ENCODE data around the gene SMAD3. TPM values are rescaled to one million over a fixed set of nuclear protein-coding genes. Genes with fewer than 3 reads are reported as not detected.

The SMAD3 gene
- total and polyA plus RNA-seq, 2 donors (not counting 1 experiment from before 2014, with no cell fraction given): 55.9 to 163 TPM

DNA sequence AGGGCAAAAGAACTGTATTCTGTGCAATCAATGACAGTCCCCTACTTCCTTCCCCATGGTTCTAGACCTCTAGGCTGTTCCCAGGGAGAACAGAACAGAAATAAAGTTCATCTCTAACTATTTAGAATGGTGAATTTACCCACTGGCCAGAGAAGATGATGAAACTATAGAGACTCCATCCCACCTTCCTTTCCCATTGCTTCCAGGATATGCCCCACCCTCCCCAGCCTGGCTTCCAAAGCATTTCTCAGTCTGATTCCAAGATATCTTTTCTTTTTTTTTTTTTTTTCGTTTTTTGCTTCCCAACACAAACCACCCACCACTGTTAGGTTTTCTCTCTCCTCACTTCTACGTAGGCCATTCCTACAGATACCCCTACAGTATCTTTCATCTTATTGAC, 25.1 kb upstream of the SMAD3 start:
- Mint-ChIP-seq H3K9me3 (ENCODE audit: insufficient read depth) (no peaks in the 10 kb centered on the region), H3K4me1 (peaks cover 45% of the 10 kb centered on the region), H3K27me3 (no peaks in the 10 kb centered on the region), H3K4me3 (no peak overlapping the region), H3K27ac (no peak overlapping the region)
- no peak overlapping the region for H3K9ac ChIP-seq (ENCODE audit: low read length)
- 91% methylated on average over 1 of the region's 2 CpGs for WGBS (ENCODE audit: insufficient coverage)
- ATAC-seq (ENCODE audit: low read depth) (no peak), DNase-seq (no peak)
- H4K20me1 ChIP-seq (ENCODE audit: control insufficient read depth, insufficient read depth, low read length, poor library complexity, severe bottlenecking): no peaks in the 10 kb centered on the region
- H3K27ac ChIP-seq (ENCODE audit: low read length in 2 of 2): no peak overlapping the region
- ChIA-PET POLR2A (no interaction called here), CTCF (no interaction called here)
- intact Hi-C loops (cut with micrococcal nuclease): no loop called here
- H2AFZ ChIP-seq (ENCODE audit: insufficient read depth, low read depth, low read length, poor library complexity, severe bottlenecking): no peak overlapping the region
- H3K79me2 ChIP-seq (ENCODE audit: control insufficient read depth, insufficient read depth, low read length): no peaks in the 10 kb centered on the region
- peaks cover 25 to 35% of the 10 kb centered on the region in 2 donors for H3K4me1 ChIP-seq (ENCODE audit: control insufficient read depth in 2 of 2, insufficient read depth in 2 of 2, low read length in 2 of 2)
- TF ChIP-seq, protein P1, sequence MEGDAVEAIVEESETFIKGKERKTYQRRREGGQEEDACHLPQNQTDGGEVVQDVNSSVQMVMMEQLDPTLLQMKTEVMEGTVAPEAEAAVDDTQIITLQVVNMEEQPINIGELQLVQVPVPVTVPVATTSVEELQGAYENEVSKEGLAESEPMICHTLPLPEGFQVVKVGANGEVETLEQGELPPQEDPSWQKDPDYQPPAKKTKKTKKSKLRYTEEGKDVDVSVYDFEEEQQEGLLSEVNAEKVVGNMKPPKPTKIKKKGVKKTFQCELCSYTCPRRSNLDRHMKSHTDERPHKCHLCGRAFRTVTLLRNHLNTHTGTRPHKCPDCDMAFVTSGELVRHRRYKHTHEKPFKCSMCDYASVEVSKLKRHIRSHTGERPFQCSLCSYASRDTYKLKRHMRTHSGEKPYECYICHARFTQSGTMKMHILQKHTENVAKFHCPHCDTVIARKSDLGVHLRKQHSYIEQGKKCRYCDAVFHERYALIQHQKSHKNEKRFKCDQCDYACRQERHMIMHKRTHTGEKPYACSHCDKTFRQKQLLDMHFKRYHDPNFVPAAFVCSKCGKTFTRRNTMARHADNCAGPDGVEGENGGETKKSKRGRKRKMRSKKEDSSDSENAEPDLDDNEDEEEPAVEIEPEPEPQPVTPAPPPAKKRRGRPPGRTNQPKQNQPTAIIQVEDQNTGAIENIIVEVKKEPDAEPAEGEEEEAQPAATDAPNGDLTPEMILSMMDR (IDR thresholded peaks at IDR 0.05): no peak
- no peak for TF ChIP-seq EZH2 (IDR thresholded peaks at IDR 0.05; ENCODE audit: borderline replicate concordance, insufficient read depth, low read depth, low read length, poor library complexity, severe bottlenecking)
- no peaks in the 10 kb centered on the region for H3K9me3 ChIP-seq (ENCODE audit: control extremely low read depth in 1 of 3, control insufficient read depth in 2 of 3, insufficient read depth in 1 of 3, low read length in 2 of 3)
- no peak overlapping the region for H3K4me2 ChIP-seq (replicated peaks; ENCODE audit: low read depth, low read length, poor library complexity, severe bottlenecking)
- H3K36me3 ChIP-seq (replicated peaks in 1 of 2; ENCODE audit: control extremely low read depth in 1 of 2, control insufficient read depth in 1 of 2, extremely low read depth in 1 of 2, insufficient read depth in 2 of 2, low read length in 1 of 2): no peaks in the 10 kb centered on the region
- peaks cover 0 to 6% (median under 1%) of the 10 kb centered on the region in 4 experiments for H3K27me3 ChIP-seq (replicated peaks in 1 of 4; ENCODE audit: control extremely low read depth in 1 of 4, control insufficient read depth in 3 of 4, insufficient read depth in 4 of 4, low read length in 3 of 4)
- no peak overlapping the region for H3K4me3 ChIP-seq (ENCODE audit: control extremely low read depth in 1 of 5, extremely low read depth in 1 of 5, insufficient read depth in 1 of 5, low read depth in 2 of 5, low read length in 4 of 5)

DNA sequence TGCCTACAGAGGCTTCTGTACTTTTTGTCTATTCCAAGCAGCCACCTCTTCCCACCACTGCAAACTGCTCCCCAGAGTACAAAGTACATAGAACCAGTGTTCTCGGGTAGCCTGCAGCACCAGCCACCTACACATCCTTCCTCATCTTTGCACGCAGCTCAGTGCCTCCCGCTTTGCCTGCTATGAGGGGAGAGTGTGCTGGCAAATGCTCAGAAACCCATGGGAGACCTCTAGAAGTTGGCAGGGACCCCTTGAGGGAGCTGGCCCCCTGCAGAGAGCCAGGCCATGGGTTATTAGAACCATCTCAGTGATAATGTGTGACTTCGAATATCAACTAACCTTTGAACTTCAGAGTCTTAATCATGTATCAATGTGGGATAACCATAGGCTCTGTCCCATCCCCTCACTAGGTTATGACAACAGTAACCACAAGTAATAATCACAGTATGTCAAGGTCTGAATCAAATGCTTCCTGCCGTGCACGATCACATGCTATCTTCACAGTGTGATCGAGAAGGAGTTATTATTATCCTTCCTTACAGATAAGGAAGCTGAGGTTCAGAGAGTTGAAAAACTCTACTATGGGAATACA, 22.8 kb upstream of the SMAD3 start:
- WGBS (ENCODE audit: insufficient coverage): 20% methylated on average over 1 of the region's 7 CpGs
- Histone ChIP-seq H3K4me3 (ENCODE audit: control extremely low read depth in 1 of 5, extremely low read depth in 1 of 5, insufficient read depth in 1 of 5, low read depth in 2 of 5, low read length in 4 of 5) (no peak overlapping the region), H3K9me3 (ENCODE audit: control extremely low read depth in 1 of 3, control insufficient read depth in 2 of 3, insufficient read depth in 1 of 3, low read length in 2 of 3) (no peaks in the 10 kb centered on the region), H3K9ac (ENCODE audit: low read length) (peak overlapping the region; percentile 19), H4K20me1 (ENCODE audit: control insufficient read depth, insufficient read depth, low read length, poor library complexity, severe bottlenecking) (no peaks in the 10 kb centered on the region), H3K36me3 (replicated peaks in 1 of 2; ENCODE audit: control extremely low read depth in 1 of 2, control insufficient read depth in 1 of 2, extremely low read depth in 1 of 2, insufficient read depth in 2 of 2, low read length in 1 of 2) (no peaks in the 10 kb centered on the region), H2AFZ (ENCODE audit: insufficient read depth, low read depth, low read length, poor library complexity, severe bottlenecking) (peak overlapping the region; percentile 39), H3K4me2 (replicated peaks; ENCODE audit: low read depth, low read length, poor library complexity, severe bottlenecking) (peak overlapping the region; percentile 40), H3K79me2 (ENCODE audit: control insufficient read depth, insufficient read depth, low read length) (no peaks in the 10 kb centered on the region), H3K27ac (ENCODE audit: low read length in 2 of 2) (no peak overlapping the region), H3K27me3 (replicated peaks in 1 of 4; ENCODE audit: control extremely low read depth in 1 of 4, control insufficient read depth in 3 of 4, insufficient read depth in 4 of 4, low read length in 3 of 4) (peaks cover 0 to 6% (median under 1%) of the 10 kb centered on the region in 4 experiments), H3K4me1 (ENCODE audit: control insufficient read depth in 2 of 2, insufficient read depth in 2 of 2, low read length in 2 of 2) (peaks cover 19 to 27% of the 10 kb centered on the region in 2 donors)
- ChIA-PET POLR2A (interaction anchor here (0.6 kb wide), 1 partner anchor 216 kb away, joined by 4 read pairs; no protein-coding TSS in a partner anchor), CTCF (interaction anchor here (0.7 kb wide), 1 partner anchor 20 kb away, joined by 3 read pairs; no protein-coding TSS in a partner anchor)
- intact Hi-C loops (cut with micrococcal nuclease): no loop called here
- no peak for TF ChIP-seq EZH2 (IDR thresholded peaks at IDR 0.05; ENCODE audit: borderline replicate concordance, insufficient read depth, low read depth, low read length, poor library complexity, severe bottlenecking)
- TF ChIP-seq, protein P1 (IDR thresholded peaks at IDR 0.05): no peak
- ATAC-seq (ENCODE audit: low read depth): peak; percentile 53
- H3K27ac Mint-ChIP-seq: no peak overlapping the region
- no peaks in the 10 kb centered on the region for H3K9me3 Mint-ChIP-seq (ENCODE audit: insufficient read depth)
- peaks cover 35% of the 10 kb centered on the region for H3K4me1 Mint-ChIP-seq
- peak overlapping the region; percentile 26 for H3K4me3 Mint-ChIP-seq
- no peaks in the 10 kb centered on the region for H3K27me3 Mint-ChIP-seq
- DNase-seq: peak; percentile 35
